Renal pelvis (tissue), 4 donors: ENCODE measurements around the gene STRIP1. TPM values are rescaled to one million over a fixed set of nuclear protein-coding genes. Genes with fewer than 3 reads are reported as not detected.

Experiments used
- DNase-seq: peaks from one replicate; pipeline ENCODE4 v3.0.0-alpha.2; 2013
- polyA plus RNA-seq, 3 donors: library from polyadenylated mRNA; unstranded; fragments of 120-200 nt; gene quantifications; one replicate each; pipeline ENCODE4 v1.2.1, GENCODE V29; 2013; ENCODE audit not compliant: insufficient read length in 3 of 3

STRIP1 gene
- polyA plus RNA-seq, 3 donors = 44.3 to 61.9 (median 58.6) TPM

DNA sequence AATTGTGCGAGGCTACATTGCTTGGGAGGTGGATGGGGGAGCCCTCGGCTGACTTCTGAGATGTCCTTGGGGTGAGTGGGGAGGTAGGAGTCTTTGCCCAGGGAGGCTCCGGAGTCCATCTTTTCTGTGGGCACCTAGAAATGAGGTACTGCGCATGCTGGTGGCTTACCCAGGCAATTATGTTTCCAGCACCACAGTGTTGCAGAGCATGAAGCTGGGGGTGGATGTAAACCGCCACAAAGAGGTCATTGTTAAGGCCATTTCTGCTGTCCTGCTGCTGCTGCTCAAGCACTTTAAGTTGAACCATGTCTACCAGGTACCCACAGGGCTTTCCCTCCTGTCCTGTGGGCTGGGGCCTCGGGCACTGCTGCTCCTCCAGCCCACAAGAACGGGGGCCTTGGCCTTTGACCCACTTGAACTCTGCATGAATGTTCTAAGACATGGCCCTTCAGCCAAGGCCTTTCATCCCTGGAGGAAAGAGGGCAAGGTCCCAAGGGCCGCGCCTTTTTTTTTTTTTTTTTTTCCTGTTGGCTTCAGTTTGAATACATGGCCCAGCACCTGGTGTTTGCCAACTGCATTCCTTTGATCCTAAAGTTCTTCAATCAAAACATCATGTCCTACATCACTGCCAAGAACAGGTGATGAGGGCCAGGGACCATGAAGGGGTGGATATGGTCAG, 14.6 kb downstream of the STRIP1 start:
- DNase-seq = no peak

- DNase-seq = no peak
Observed at GRCh38 chr1:110049801-110050601, 15.6 kb downstream of the STRIP1 start.

DNA sequence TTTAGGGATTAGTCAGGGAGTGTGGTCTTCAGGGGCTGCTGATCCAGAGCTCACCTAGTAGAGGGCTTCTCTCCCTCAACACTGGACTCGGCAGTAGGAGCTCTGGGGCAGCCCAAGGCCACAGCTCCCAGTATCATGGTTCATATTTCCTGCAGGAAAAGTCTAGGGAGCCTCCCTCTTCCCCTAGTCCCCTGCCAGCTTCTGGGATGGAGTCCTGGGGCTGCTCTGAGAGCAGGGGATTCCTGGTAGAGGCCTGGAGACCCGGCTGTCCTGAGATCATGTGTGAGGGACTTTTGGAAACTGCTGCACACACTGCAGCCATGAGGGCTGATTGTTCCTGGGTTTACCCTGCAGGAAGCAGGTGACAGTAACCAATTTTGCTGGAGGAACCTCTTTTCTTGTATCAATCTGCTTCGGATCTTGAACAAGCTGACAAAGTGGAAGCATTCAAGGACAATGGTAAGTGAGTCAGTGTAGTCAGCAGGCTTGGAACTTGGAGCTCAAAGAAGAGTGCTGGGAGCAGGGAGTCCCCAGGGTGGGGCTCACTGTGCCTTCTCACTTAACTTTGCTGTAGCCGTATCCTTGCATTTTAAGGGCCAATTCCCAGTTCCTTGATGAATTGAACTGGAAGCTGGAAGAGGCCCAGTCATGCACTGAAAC, 16.3 kb downstream of the STRIP1 start:
- DNase-seq = no peak

- no peak for DNase-seq
Observed at GRCh38 chr1:110051262-110051648, 16.8 kb downstream of the STRIP1 start.

GRCh38 chr1:110053552-110054428, 19.4 kb downstream of the STRIP1 start:
- no peak for DNase-seq

- DNase-seq = no peak
Observed at GRCh38 chr1:110055493-110056284, 21.3 kb downstream of the STRIP1 start.

- DNase-seq = no peak
Observed at GRCh38 chr1:110056285-110056683, 21.9 kb downstream of the STRIP1 start.

- no peak for DNase-seq
Observed at GRCh38 chr1:110056776-110057175, 22.4 kb downstream of the STRIP1 start.

DNA sequence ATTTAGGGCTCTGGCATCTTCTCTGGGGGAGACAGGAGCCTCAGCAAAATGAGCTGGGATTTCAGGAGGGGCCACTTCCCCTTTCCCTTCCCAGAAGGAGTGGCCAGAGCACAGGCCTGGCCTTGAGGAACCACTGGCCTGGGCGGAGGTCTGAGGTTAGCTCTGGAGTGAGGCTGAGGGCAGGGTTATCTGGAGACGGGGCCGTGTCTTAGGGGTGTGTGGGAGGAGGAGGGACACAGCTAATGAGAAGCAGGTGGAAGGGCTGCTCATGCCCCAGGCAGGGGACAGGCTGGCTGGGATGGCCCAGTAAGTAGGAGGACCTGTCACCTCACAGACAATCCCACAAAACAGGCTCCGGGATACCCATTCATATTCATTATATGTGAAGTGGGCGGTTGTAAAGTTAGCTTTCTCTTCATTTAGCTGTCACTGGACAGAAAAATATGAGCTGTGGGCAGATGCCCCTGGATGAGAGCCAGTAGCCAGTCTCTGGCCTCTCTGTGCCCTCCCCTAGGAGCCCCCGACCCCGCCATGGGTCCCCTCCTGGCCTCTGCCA, 23.6 kb downstream of the STRIP1 start:
- no peak for DNase-seq

- no peak for DNase-seq
Observed at GRCh38 chr1:110058591-110058990, 24.2 kb downstream of the STRIP1 start.

DNA sequence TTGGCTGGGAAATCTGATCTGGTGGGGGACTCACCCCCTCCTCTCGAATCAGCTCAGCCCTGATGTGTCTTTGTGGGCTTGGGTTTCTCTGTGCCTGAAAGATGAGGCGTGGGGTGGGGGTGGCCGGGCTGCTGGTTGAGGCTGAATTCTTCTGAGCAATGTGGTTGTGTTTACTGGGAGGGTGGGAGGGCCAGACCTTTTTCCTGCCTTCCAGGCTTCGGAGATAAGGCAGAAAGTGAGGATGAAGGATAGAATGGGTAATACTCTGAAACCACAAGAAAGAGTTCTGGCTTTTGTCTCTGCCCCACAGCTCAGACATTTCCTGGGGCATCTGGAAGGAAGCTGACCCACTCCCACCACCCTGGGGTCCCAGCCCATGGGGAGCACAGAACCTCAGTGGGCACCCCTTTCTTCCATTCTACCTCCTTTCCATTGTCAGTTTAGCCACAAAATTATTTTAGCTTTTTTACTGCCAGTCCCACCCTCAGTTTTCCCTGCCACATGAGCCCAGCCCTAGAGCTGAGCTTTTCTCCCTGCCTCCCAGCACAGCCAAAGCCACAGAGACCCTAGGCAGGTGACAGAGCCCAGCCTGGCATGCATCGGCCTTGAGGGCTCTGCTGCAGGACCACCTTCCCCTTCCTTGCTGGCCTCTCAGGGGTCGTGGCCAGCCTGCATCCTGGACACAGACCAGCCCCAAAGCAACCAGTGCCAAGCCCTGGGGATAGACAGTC, 24.9 kb downstream of the STRIP1 start:
- DNase-seq = peak; percentile 48

GRCh38 chr1:110060034-110060661, 25.7 kb downstream of the STRIP1 start:
- DNase-seq = no peak

- DNase-seq = no peak
Observed at GRCh38 chr1:110060662-110061060, 26.2 kb downstream of the STRIP1 start.

DNA sequence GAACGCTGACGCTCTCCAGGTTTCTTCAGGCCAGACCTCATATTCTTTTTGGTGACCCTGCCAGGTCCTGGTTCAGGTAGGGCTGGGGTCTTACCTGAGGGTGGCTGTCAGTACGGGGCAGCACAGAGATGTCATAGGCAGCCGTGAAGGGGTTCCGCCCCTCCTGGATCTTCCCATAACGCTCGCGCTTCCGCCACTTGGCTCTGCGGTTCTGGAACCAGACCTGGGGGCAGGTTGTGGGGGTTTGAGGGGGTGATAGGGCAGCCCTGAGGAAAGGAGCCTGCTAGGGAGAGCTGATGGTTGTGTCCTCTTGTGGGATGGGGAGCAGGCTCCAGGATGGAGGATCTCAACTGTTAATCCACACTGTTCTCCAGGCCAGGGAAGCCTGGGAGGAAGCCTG, 26.9 kb downstream of the STRIP1 start:
- no peak for DNase-seq

DNA sequence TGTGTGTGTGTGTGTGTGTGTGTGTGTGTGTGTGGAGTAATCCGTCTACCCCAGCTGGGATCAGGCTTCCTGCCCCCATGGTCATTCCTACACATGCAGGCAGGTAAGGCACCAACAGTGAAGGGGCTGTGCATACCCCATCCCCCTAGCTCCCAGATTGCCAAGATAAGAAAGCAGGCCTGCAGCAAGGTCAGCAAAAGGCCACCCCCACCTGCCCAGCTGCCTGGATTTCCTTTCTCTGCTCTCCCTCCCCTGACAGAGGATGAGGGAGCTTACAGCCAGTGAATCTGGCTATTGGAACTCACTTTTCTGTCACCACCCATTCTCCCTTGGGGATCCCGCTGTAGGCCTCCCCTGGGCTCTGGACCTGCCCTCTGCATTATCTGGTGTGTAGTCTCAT, 28.2 kb downstream of the STRIP1 start:
- DNase-seq = no peak

GRCh38 chr1:110063781-110064180, 29.4 kb downstream of the STRIP1 start:
- no peak for DNase-seq

- DNase-seq = no peak
Observed at GRCh38 chr1:110064576-110065337, 30.3 kb downstream of the STRIP1 start.

DNA sequence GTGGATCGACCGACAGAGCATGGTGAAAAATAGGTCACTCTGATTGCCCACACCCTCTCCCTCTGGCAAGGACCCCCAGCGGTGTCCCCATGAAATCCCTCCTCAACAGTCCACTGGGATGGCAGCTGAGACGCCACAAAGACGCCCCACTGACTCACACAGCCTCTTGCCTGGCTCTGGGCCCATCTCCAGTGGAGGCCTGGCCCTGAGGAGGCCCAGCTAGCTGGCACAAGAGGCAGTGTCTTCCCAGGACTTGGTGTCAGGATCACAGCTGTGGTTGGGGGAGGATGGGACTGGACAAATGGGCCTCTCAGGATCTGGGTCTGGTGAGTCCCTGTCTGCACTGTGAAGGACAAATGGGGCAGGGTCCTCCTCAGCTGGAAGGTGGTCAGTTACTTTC, 31.4 kb downstream of the STRIP1 start:
- no peak for DNase-seq

DNA sequence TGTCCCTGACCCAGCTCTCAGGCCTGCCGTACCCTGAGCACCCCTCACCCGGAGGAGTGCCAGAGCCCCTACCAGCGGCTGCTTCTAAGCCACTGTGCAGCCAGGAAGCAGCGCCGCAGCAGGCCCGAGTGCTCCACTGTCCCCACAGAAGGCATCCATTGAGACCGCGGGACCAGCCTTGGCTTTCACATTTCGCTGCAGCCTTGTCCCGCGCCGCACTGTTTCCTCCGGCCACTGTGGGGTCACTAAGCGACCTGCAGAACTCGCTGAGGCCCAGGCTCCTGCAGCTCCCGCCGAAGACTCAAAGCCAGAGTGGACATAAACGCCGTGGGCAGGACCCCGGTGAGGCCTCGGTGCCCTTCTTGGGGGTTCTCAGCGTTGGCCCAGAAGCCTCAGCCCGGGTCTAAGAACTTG, 33.1 kb downstream of the STRIP1 start:
- no peak for DNase-seq
